SIG-M5 treated with dmso at 0.1 percent for 504 hours (cell line): Measurements from ENCODE around the gene ATP6V0B.

Source experiments
- DNase-seq: peaks from one replicate; lab custom pipeline; 2025; ENCODE audit not compliant: unreplicated experiment; lab: John Stamatoyannopoulos, UW

ATP6V0B gene

GRCh38 chr1:43945674-43946235, 29.0 kb upstream of the ATP6V0B start:
- no peak for DNase-seq

- peak; percentile 92 for DNase-seq
Observed at GRCh38 chr1:43946236-43947060, 28.3 kb upstream of the ATP6V0B start, which contains the start of gene IPO13. TSS of gene IPO13 (plus strand) at chr1:43946950. CDS start at chr1:43947601, 651 bp downstream.

GRCh38 chr1:43947061-43947873, 27.5 kb upstream of the ATP6V0B start:
- DNase-seq = no peak

GRCh38 chr1:43947874-43948437, 26.8 kb upstream of the ATP6V0B start:
- no peak for DNase-seq

GRCh38 chr1:43949678-43950077, 25.1 kb upstream of the ATP6V0B start:
- DNase-seq = no peak

DNA sequence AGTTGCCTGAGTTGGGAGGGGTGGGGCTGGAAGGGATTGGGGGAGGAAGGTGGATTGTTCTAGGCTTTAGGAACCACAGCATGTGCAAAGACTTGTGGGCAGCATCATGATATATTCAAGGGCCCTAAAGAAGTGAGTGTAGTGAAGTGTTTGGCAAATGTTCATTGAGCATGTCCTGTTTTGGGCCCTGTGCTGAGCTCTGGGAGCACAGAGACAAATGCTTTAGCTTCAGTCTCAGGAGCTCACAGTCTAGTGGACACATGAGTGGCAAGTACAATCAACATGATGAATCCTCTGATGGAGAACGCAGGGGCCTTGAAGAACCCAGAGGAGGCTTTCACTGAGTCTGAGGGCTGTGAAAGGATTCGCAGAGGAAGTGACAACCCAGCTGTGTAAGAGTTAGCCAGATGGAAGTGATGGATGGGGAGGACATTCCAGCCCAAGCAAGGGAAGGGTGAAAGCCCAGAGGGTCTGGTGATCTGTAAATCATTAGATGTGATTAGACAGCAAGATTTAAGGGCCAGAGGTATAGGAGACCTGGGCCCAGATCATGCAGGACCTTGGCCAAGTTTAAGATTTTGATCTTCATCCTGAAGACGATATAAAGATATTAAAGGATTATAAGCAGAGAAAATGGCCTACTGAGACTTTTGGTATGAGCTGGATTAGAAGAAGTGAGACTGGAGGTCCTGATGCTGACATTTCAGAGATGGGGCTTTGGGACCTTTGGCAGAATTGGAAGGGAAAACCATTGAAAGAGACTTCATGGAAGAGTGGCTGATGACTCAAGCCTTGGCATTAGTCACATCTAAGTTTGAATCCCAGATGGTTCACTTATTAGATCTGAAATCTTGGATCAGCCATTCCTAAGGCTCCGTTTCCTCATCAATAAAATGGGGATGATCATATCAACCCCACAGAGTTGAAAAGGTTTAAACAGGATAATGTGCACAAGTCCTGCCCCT, 23.5 kb upstream of the ATP6V0B start:
- DNase-seq = no peak

- DNase-seq = no peak
Observed at GRCh38 chr1:43952731-43953346, 21.9 kb upstream of the ATP6V0B start.

GRCh38 chr1:43953361-43953760, 21.4 kb upstream of the ATP6V0B start:
- DNase-seq = no peak

GRCh38 chr1:43954036-43954435, 20.7 kb upstream of the ATP6V0B start:
- DNase-seq = no peak

DNA sequence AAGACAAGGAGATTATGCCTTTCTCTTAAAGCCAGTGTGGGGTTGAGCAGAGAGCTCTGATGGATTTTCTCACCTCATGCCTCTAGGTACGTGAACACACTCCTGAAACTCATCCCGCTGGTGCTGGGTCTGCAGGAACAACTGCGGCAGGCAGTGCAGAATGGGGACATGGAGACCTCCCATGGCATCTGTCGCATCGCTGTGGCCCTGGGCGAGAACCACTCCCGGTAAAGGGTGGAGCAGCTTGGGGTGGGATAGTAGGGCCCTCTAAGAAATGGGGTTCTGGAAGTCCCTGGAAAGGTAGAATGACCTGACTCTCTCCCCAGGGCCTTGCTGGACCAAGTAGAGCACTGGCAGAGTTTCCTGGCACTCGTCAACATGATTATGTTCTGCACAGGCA, 18.5 kb upstream of the ATP6V0B start:
- no peak for DNase-seq

- no peak for DNase-seq
Observed at GRCh38 chr1:43957407-43958040, 17.2 kb upstream of the ATP6V0B start.

GRCh38 chr1:43958351-43959255, 16.2 kb upstream of the ATP6V0B start:
- no peak for DNase-seq

- DNase-seq = no peak
Observed at GRCh38 chr1:43960798-43961197, 14.0 kb upstream of the ATP6V0B start.

DNA sequence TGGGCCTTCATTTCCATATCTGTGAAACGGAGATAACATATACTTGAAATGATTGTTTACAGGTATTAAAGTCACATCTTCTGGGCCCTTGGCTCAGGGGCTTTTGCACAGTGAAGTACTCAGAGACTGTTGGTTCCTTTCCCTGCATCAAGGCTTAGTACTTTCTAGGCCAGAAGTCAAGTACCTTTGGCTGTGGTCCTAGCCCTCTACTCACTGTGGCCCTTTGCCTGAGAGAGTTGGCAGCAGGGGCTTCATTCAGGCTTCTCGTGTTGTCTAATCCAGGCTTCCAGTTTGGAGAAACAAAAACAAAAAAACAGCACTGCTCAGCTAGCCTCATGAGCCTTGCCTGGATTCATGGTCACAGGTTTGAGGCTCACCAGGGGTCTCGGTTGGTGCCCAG, 13.1 kb upstream of the ATP6V0B start:
- DNase-seq = no peak

GRCh38 chr1:43962324-43962723, 12.4 kb upstream of the ATP6V0B start:
- DNase-seq = no peak

DNA sequence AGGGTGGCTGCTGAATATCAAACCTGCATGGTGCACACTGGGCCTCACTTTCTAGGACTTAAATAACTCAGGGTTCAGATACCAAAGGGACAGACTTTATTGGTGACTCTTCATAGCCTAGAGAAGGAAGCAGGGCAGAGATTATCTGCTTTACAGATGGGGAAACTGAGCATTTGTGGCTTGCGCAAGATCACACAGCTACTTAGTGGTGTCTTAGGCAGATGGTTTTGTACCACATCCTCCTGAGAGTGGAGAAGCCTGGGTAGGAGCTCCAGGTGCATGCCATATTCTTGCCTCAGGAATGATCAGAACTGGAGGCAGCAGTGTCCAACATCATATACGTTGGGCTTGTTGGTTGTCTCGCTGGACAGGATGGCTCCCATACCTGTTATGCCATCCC, 11.8 kb upstream of the ATP6V0B start:
- peak; percentile 19 for DNase-seq

DNA sequence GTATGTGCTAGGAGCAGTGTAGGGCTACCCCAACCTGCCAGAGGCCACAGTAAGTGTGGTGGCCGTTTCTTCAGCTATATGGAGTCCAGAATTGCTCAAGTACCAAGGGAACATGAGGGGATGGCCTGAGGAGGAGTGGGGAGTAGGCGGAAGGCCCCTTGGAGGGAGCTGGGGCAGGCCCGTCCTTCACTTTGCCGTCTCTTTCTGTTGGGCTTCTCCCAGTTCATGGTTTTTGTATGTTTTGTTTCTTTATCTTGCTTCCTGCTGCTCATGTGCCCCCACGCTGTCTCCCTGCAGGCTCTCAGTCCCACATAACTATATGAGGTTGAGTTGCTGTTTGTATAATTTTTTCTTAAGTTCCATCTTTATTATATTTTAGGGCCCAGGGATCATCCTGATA, 10.9 kb upstream of the ATP6V0B start:
- DNase-seq = no peak

DNA sequence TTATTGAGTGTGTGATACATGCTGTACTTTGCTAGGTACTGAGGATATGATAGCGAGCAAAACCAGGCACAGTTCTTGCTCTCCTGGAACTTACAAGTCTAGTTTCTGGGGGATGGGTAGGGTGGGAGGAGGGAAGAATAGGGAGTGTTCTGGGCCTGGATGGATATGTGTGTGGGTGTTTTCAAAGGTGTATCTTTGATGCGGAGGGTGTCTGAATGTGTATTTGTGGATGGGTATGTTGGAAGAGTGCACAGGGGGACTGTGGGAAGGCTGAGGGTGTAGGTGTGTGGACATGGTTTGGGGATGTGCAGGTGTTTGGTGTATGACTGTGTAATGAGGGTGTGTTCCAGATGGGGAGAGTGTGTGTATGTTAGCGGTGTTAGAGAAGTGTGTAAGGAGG, 9.4 kb upstream of the ATP6V0B start:
- no peak for DNase-seq
